K562 (cell line): ENCODE results near the gene ZNF286A. TPM values are rescaled to one million over a fixed set of nuclear protein-coding genes. Genes with fewer than 3 reads are reported as not detected.

Experiments
- ATAC-seq: fragments of 200-7000 bp; cut with Tn5 transposase; 3 replicates; pipeline ENCODE4 v1.9.1; 2020; ENCODE audit warnings: moderate library complexity
- BruUV-seq: library from RNA; stranded (reverse); fragments of 400-500 nt; replicated peaks from 2 replicates; lab custom pipeline; 2021; lab: Mats Ljungman, UMichigan
- CTCF ChIA-PET: fragments of 300-600 bp; formaldehyde crosslinking; extraction: SDS; loops from one replicate; lab custom pipeline; 2021; ENCODE audit warnings: low intra/inter-chr PET ratio; lab: Yijun Ruan, JAX
- POLR2A ChIA-PET: fragments of 300-600, 350-650 bp; sonication (Branson Sonifier 250); formaldehyde crosslinking; extraction: SDS; loops from one replicate; lab custom pipeline; 2021; ENCODE audit warnings: antibody characterized with exemption, inconsistent platforms; lab: Yijun Ruan, JAX
- DNase-seq, 4 experiments: peaks; one replicate each; pipeline versions ENCODE4 v3.0.0 to v3.0.0-alpha.2; 2011 to 2018; ENCODE audit warnings: low spot score in 3 of 4, mixed read lengths in 3 of 4; ENCODE audit errors: extremely low read depth in 1 of 4
- FAIRE-seq: peaks from 2 replicates; lab custom pipeline; 2011; peaks lifted over from hg19 to GRCh38; lab: Jason Lieb, UNC
- H2AFZ ChIP-seq: 2 replicates; pipeline ENCODE4 v1.6.0; 2011; ENCODE audit warnings: low read depth, low read length, control low read depth, inconsistent platforms
- H3K27ac ChIP-seq: fragments of 200-600 bp; 3 replicates; pipeline ENCODE4 v1.8.0; 2011; ENCODE audit warnings: low read depth, mild to moderate bottlenecking, control low read depth, inconsistent platforms, low read length, moderate library complexity, mixed read lengths; ENCODE audit errors: extremely low read depth
- H3K27me3 ChIP-seq, 2 experiments: fragments of 300-600 bp in 1 of 2; 2 replicates in 1 of 2; 3 replicates in 1 of 2; pipeline versions ENCODE4 v1.6.0 to v1.8.0; 2011; ENCODE audit warnings: inconsistent platforms in 2 of 2, low read length in 2 of 2, mild to moderate bottlenecking in 1 of 2, mixed read lengths in 1 of 2, moderate library complexity in 1 of 2; ENCODE audit not compliant: control insufficient read depth in 2 of 2, insufficient read depth in 2 of 2
- H3K36me3 ChIP-seq: fragments of 300-600 bp; 3 replicates; pipeline ENCODE4 v1.8.0; 2011; ENCODE audit warnings: mild to moderate bottlenecking, low read length, inconsistent platforms; ENCODE audit not compliant: control insufficient read depth, insufficient read depth
- H3K4me1 ChIP-seq, 2 experiments: fragments of 200-600 bp in 1 of 2; replicated peaks in 1 of 2; 2 replicates in 1 of 2; 3 replicates in 1 of 2; pipeline versions ENCODE4 v1.5.1 to v1.8.0; 2011; ENCODE audit warnings: inconsistent platforms in 2 of 2, low read length in 2 of 2, mild to moderate bottlenecking in 1 of 2, mixed read lengths in 1 of 2, moderate library complexity in 1 of 2; ENCODE audit not compliant: control insufficient read depth in 2 of 2, insufficient read depth in 2 of 2
- H3K4me2 ChIP-seq: 2 replicates; pipeline ENCODE4 v1.6.1; 2011; ENCODE audit warnings: low read length, control low read depth, inconsistent platforms, mixed read lengths; ENCODE audit not compliant: insufficient read depth
- H3K4me3 ChIP-seq: fragments of 200-600 bp; sonication (generic), shearing (Covaris generic); 2 replicates; pipeline ENCODE4 v1.5.1; 2016; ENCODE audit warnings: control low read depth, inconsistent platforms
- H3K79me2 ChIP-seq: fragments of 200-600 bp; 3 replicates; pipeline ENCODE4 v1.8.0; 2011; ENCODE audit warnings: low read length, inconsistent platforms; ENCODE audit not compliant: control insufficient read depth, insufficient read depth
- H3K9ac ChIP-seq, 2 experiments: 2 replicates each; pipeline versions ENCODE4 v1.6.0 to v1.6.1; 2011; ENCODE audit warnings: low read depth in 2 of 2, low read length in 2 of 2, control low read depth in 1 of 2, inconsistent platforms in 1 of 2, mild to moderate bottlenecking in 1 of 2, mixed read lengths in 1 of 2; ENCODE audit not compliant: insufficient read depth in 1 of 2
- H3K9me1 ChIP-seq: one replicate; pipeline ENCODE4 v1.6.0; 2011; ENCODE audit warnings: inconsistent platforms, mild to moderate bottlenecking, low read length, moderate library complexity; ENCODE audit not compliant: control insufficient read depth, insufficient read depth
- H3K9me3 ChIP-seq: replicated peaks from 2 replicates; pipeline ENCODE4 v1.5.1; 2011; ENCODE audit warnings: low read depth, low read length, inconsistent platforms; ENCODE audit not compliant: control insufficient read depth, insufficient read depth
- H4K20me1 ChIP-seq: replicated peaks from 2 replicates; pipeline ENCODE4 v1.6.1; 2011; ENCODE audit warnings: low read length, inconsistent platforms, mixed read lengths; ENCODE audit not compliant: control insufficient read depth, insufficient read depth
- ARHGAP35 ChIP-seq: fragments of 450-650 bp; IDR thresholded peaks from 2 replicates; pipeline ENCODE4 v1.6.1; 2018; ENCODE audit not compliant: partially characterized antibody
- CBFA2T2 ChIP-seq: fragments of 450-650 bp; conservative IDR thresholded peaks from 2 replicates; pipeline ENCODE4 v1.6.1; 2017; ENCODE audit warnings: mild to moderate bottlenecking
- CBFA2T3 ChIP-seq: fragments of 450-650 bp; IDR thresholded peaks from 2 replicates; pipeline ENCODE4 v1.6.1; 2017
- CLOCK ChIP-seq: fragments of 250-450 bp; sonication (Bioruptor Pico); IDR thresholded peaks from 2 replicates; pipeline ENCODE4 v1.4.0; 2020; ENCODE audit warnings: mild to moderate bottlenecking, moderate library complexity, borderline replicate concordance
- DACH1 ChIP-seq: fragments of 450-650 bp; IDR thresholded peaks from 2 replicates; pipeline ENCODE4 v1.6.1; 2018; ENCODE audit not compliant: partially characterized antibody
- EP300 ChIP-seq: IDR thresholded peaks from 2 replicates; pipeline ENCODE4 v1.6.1; 2012; ENCODE audit warnings: low read length, improper control_type of control experiment
- ERF ChIP-seq: fragments of 450-650 bp; formaldehyde crosslinking; IDR thresholded peaks from 2 replicates; pipeline ENCODE4 v1.4.0; 2020; ENCODE audit warnings: mild to moderate bottlenecking, mixed read lengths
- HCFC1 ChIP-seq: IDR thresholded peaks from 2 replicates; pipeline ENCODE4 v1.6.1; 2012; ENCODE audit warnings: low read depth, low read length, improper control_type of control experiment
- OTX1 ChIP-seq: fragments of 450-650 bp; formaldehyde crosslinking; IDR thresholded peaks from 2 replicates; pipeline ENCODE4 v1.4.0; 2022; ENCODE audit warnings: mild to moderate bottlenecking
- POU5F1 ChIP-seq: fragments of 150-350 bp; IDR thresholded peaks from 2 replicates; pipeline ENCODE4 v1.6.1; 2014; ENCODE audit warnings: borderline replicate concordance, low read length, low read depth, mild to moderate bottlenecking; ENCODE audit not compliant: partially characterized antibody
- RB1 ChIP-seq: fragments of 450-650 bp; IDR thresholded peaks from 2 replicates; pipeline ENCODE4 v1.6.1; 2017; ENCODE audit warnings: low read depth, mild to moderate bottlenecking
- SNIP1 ChIP-seq: fragments of 450-650 bp; IDR thresholded peaks from 2 replicates; pipeline ENCODE4 v1.7.1; 2017; ENCODE audit warnings: low read depth, mild to moderate bottlenecking
- SRSF9 ChIP-seq: fragments of 200-400 bp; formaldehyde crosslinking; IDR thresholded peaks from 2 replicates; pipeline ENCODE4 v1.6.1; 2017; ENCODE audit warnings: low read depth, low read length, borderline replicate concordance
- TGIF2 ChIP-seq: sonication (generic); formaldehyde crosslinking; IDR thresholded peaks from 2 replicates; pipeline ENCODE4 v1.8.1; 2022; ENCODE audit warnings: mild to moderate bottlenecking, missing genetic modification reagents, moderate library complexity
- ZKSCAN1 ChIP-seq: fragments of 150-350 bp; IDR thresholded peaks from 2 replicates; pipeline ENCODE4 v1.6.1; 2016; ENCODE audit warnings: low read depth, low read length
- ZNF212 ChIP-seq: fragments of 450-650 bp; formaldehyde crosslinking; IDR thresholded peaks from 2 replicates; pipeline ENCODE4 v1.4.0; 2020; ENCODE audit warnings: mild to moderate bottlenecking
- ZNF592 ChIP-seq: fragments of 450-650 bp; IDR thresholded peaks from 2 replicates; pipeline ENCODE4 v1.6.1; 2017; ENCODE audit warnings: antibody characterized with exemption, mild to moderate bottlenecking
- ZNF668 ChIP-seq: fragments of 250-450 bp; sonication (Bioruptor Pico); IDR thresholded peaks from 2 replicates; pipeline ENCODE4 v1.8.0; 2022; ENCODE audit warnings: mild to moderate bottlenecking, inconsistent platforms
- WGBS: fragments of 100-300 bp; shearing (Covaris generic); methylation state at CpG from one replicate; pipeline ENCODE4 v1.1.6; 2016; ENCODE audit warnings: low coverage, mixed read lengths; ENCODE audit not compliant: insufficient coverage; ENCODE audit errors: missing lambda C conversion rate; 5-methylcytosine and 5-hydroxymethylcytosine counted together
- in situ Hi-C: fragments of 300-500 bp; cut with MboI; formaldehyde crosslinking; loops from 4 replicates; pipeline ENCODE4 v1.15.0; 2018; ENCODE audit warnings: inconsistent platforms, mixed read lengths
- intact Hi-C: fragments of 100-400 bp; cut with micrococcal nuclease; formaldehyde crosslinking; loops from 2 replicates; pipeline ENCODE4 v1.14.2; 2022
- polyA plus RNA-seq, 8 experiments: library from polyadenylated mRNA; depleted of rRNA in 4 of 8; stranded (reverse) in 5 of 8; unstranded in 3 of 8; fragments of >200 nt; fragmentation: Nextera tagmentation in 2 of 8; fragmentation: Illumina TruSeq in 1 of 8; extraction: Ambion mirVana in 2 of 8; extraction: Trizol in 1 of 8; gene quantifications; 2 replicates each; pipeline versions ENCODE4 v1.2.1 to v1.2.3, GENCODE V29; 2011 to 2014; ENCODE audit warnings: inconsistent platforms in 1 of 8, missing spikeins in 1 of 8
- total RNA-seq, 7 experiments: library from RNA; depleted of rRNA in 6 of 7; stranded (reverse); fragments of >200 nt in 6 of 7; fragmentation: Illumina TruSeq in 2 of 7; extraction: Trizol in 2 of 7; gene quantifications; 2 replicates each; pipeline versions ENCODE4 v1.2.1 to v1.2.3, GENCODE V29; 2011 to 2021; ENCODE audit warnings: low replicate concordance in 1 of 7

The ZNF286A gene
- total and polyA plus RNA-seq, 9 of the 15 experiments (the other 6 are each of a cell fraction or from before 2014, with no cell fraction given) = 9.0 to 23.1 (median 16.6) TPM

- Histone ChIP-seq H3K36me3 (no peaks in the 10 kb centered on the region), H3K9me1 (no peaks in the 10 kb centered on the region), H3K27ac (no peak overlapping the region), H3K79me2 (no peaks in the 10 kb centered on the region), H3K9me3 (no peaks in the 10 kb centered on the region), H3K4me3 (no peak overlapping the region), H3K9ac (no peak overlapping the region), H3K27me3 (0 out of 5 replicates have a peak, but pooled peaks cover 0 to 5% of the 10 kb centered on the region in 2 experiments), H3K4me1 (peaks cover 0 to 3% of the 10 kb centered on the region in 2 experiments; a peak in 1 of 5 replicates), H3K4me2 (no peak overlapping the region), H4K20me1 (no peaks in the 10 kb centered on the region), H2AFZ (no peak overlapping the region)
- in situ Hi-C loops = no loop called here
- intact Hi-C loops = no loop called here
- 13% methylated on average over 8 of the region's 15 CpGs for WGBS
- no TSS peak for BruUV-seq
- POLR2A ChIA-PET = no interaction called here
- FAIRE-seq = no peak
- DNase-seq = peak in 1 of 4 experiments; percentile 2
- ATAC-seq = no peak
- CTCF ChIA-PET = no interaction called here
- TF ChIP-seq RB1 (no peak), OTX1 (CRISPR knock-in tag) (no peak), ZNF668 (CRISPR knock-in tag) (no peak), DACH1 (no peak), ZNF592 (no peak), HCFC1 (no peak), ARHGAP35 (no peak), SNIP1 (no peak), ERF (no peak), POU5F1 (no peak), CBFA2T2 (no peak), SRSF9 (no peak), ZNF212 (no peak), TGIF2 (CRISPR knock-in tag) (no peak), CLOCK (CRISPR knock-in tag) (no peak), ZKSCAN1 (no peak), EP300 (no peak), CBFA2T3 (no peak)
Measured at GRCh38 chr17:15742051-15742795, 42.7 kb downstream of the ZNF286A start.
